GM10248 (cell line): ENCODE measurements around the gene BMP15.

ENCODE experiments used
- CTCF ChIA-PET: fragments of 300-600 bp; sonication (Branson Sonifier 250); formaldehyde crosslinking; extraction: SDS; loops from one replicate; lab custom pipeline; 2021; ENCODE audit warnings: antibody characterized with exemption; lab: Yijun Ruan, JAX
- POLR2A ChIA-PET: fragments of 350-650 bp; sonication (Branson Sonifier 250); formaldehyde crosslinking; extraction: SDS; loops from one replicate; lab custom pipeline; 2020; ENCODE audit warnings: antibody characterized with exemption; lab: Yijun Ruan, JAX
- DNase-seq: peaks from one replicate; pipeline ENCODE4 v3.0.0; 2012; ENCODE audit errors: extremely low spot score
- TF ChIP-seq, protein P1 (sequence below): IDR thresholded peaks from 2 replicates; pipeline ENCODE4 v1.5.1; 2012; ENCODE audit warnings: mild to moderate bottlenecking, low read depth; ENCODE audit errors: extremely low read depth, missing control alignments, control extremely low read depth

Gene BMP15

GRCh38 chrX:50962156-50962555, 51.6 kb downstream of the BMP15 start:
- DNase-seq: no peak
- TF ChIP-seq, protein P1, sequence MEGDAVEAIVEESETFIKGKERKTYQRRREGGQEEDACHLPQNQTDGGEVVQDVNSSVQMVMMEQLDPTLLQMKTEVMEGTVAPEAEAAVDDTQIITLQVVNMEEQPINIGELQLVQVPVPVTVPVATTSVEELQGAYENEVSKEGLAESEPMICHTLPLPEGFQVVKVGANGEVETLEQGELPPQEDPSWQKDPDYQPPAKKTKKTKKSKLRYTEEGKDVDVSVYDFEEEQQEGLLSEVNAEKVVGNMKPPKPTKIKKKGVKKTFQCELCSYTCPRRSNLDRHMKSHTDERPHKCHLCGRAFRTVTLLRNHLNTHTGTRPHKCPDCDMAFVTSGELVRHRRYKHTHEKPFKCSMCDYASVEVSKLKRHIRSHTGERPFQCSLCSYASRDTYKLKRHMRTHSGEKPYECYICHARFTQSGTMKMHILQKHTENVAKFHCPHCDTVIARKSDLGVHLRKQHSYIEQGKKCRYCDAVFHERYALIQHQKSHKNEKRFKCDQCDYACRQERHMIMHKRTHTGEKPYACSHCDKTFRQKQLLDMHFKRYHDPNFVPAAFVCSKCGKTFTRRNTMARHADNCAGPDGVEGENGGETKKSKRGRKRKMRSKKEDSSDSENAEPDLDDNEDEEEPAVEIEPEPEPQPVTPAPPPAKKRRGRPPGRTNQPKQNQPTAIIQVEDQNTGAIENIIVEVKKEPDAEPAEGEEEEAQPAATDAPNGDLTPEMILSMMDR: no peak
- ChIA-PET POLR2A (no interaction called here), CTCF (no interaction called here)

DNA sequence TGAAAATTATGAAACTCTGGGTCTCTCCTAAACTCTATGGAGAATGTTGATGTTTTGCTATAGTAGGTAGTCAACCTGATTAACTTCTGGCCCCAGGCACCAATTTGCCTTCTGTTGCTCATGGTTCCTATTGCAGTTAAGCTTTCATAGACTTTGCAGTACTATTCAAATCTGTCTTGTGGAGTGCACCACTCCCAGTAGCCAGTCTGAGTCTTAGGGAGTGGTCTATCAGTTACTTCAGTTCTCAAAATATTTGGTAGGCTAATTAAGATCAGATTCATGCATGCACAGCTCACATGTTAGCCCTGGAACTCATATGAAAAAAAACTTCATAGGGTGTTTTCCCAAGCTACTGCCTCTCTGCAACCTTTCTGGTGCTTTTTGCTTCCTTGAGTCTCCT, 53.3 kb downstream of the BMP15 start:
- CTCF ChIA-PET: no interaction called here
- DNase-seq: no peak
- POLR2A ChIA-PET: no interaction called here
- TF ChIP-seq, protein P1: no peak
